Measurements from ENCODE around the gene FADS6.

DNA sequence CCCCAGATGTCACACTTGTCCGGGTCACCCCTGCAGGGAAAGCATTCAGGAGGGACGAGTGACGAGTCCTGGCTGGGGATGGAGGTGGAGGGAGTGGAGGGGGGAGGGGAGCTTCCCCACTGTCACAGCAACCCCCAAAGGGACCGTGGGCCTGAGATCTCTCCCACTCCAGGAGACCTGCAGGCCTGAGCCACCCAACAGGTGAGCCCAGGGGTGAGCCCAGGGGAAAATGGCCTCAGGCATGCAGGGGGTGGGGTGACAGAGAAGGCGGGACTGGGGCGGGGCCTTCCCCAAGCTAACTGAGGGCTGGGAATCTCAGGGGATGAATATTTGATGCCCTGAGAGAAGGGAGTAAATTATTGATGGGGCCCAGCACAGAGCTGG, 27.2 kb upstream of the FADS6 start:
- TF ChIP-seq SUZ12 (IDR thresholded peaks at IDR 0.05; ENCODE audit: extremely low read depth, insufficient read depth, insufficient read length) (no peak), YY1 (IDR thresholded peaks at IDR 0.05; ENCODE audit: insufficient read depth, insufficient read length) (no peak), ZNF274 (IDR thresholded peaks at IDR 0.05; ENCODE audit: low read depth, low read length) (no peak)
